Midbrain (tissue), 1 donor: ENCODE measurements around the gene KRTAP9-6.
"Not testable (repeated sequence)": the region's sequence is repeated elsewhere in the genome, so short reads cannot be mapped to it uniquely, and the experiment has no call there.

Source experiments
- DNase-seq: peaks from one replicate; lab custom pipeline; 2025; lab: John Stamatoyannopoulos, UW

KRTAP9-6 gene, protein sequence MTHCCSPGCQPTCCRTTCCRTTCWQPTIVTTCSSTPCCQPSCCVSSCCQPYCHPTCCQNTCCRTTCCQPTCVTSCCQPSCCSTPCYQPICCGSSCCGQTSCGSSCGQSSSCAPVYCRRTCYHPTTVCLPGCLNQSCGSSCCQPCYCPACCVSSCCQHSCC

DNA sequence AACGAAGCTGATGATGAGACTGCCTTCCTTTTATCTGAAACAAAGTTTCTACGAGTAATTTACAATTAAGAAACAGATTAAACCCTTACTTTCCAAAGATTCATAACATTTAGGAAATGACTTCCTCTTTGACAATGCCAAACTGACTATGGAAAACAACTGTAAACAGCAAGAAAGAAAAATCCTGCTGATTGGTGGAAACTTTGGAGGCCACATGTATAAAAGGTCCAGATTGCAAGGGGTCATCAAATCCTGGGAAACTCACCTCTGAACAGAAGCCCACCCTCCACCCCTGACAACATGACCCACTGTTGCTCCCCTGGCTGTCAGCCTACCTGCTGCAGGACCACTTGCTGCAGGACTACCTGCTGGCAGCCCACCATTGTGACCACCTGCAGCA, at the start of gene KRTAP9-6:
TSS of gene KRTAP9-6 (plus strand) at position 301 of the 400 bp plus-strand sequence. CDS start at position 301, 0 bp downstream.
- DNase-seq, result no peak

DNA sequence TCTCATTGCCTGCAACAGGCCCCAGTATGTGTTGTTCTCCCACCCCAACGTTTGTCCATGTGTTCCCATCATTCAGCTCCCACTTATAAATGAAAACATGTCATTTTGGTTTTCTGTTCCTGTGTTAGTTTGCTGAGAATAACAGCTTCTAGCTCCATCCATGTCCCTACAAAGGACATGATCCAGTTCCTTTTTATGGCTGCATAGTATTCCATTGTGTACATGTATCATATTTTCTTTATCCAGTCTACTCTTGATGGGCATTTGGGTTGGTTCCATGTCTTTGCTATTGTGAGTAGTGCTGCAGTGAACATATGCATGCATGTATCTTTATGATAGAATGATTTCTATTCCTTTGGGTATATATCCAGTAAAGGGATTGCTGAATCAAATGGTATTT, 49.5 kb upstream of the KRTAP9-6 start:
- DNase-seq, result no peak

DNA sequence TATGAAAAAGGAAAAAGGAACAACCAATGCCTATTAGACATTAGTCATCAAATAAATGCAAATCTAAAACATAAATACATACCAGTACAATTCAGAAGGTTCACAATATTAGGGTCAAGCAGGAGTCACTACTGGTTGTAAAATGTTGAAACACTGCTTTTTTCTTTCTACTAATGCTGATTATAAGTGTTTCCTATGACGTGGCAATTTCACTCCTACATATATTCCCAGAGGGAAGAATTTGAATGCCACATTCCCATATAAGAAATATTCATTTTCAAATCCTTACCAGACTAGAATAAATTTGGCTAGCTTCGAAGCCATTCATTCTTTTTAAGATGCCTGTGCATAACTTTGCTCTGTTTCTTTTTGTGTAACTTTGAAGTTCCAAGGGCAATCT, 41.4 kb upstream of the KRTAP9-6 start:
- no peak for DNase-seq

DNA sequence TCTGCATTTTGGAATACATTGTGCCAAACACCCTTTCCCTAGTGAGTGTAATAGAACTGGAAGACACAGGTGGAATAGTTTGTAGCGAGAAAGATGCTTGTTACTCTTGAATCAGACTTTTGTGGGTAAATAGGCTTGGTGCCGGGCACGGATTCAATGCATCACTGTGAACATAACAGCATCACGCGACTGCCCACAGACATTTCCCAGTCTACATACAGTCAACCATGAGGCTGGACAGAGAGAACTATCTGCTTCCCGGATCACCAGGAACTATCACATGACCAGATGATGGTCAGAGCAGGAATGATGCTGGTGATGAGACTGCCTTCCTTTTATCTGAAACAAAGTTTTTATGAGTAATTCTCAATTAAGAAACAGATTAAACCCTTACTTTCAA, 39.1 kb upstream of the KRTAP9-6 start:
- no peak for DNase-seq

- DNase-seq, result not testable (repeated sequence)
These were observed 38.5 kb upstream of the KRTAP9-6 start, which contains the start of gene KRTAP9-2 for GRCh38 chr17:41226598-41227095. KRTAP9-2 (plus strand) TSS chr17:41226648; CDS start chr17:41226655, 7 bp downstream.

- DNase-seq, result no peak
These were observed 35.1 kb upstream of the KRTAP9-6 start for GRCh38 chr17:41230094-41230493.

GRCh38 chr17:41231731-41232130, 33.4 kb upstream of the KRTAP9-6 start:
- no peak for DNase-seq

DNA sequence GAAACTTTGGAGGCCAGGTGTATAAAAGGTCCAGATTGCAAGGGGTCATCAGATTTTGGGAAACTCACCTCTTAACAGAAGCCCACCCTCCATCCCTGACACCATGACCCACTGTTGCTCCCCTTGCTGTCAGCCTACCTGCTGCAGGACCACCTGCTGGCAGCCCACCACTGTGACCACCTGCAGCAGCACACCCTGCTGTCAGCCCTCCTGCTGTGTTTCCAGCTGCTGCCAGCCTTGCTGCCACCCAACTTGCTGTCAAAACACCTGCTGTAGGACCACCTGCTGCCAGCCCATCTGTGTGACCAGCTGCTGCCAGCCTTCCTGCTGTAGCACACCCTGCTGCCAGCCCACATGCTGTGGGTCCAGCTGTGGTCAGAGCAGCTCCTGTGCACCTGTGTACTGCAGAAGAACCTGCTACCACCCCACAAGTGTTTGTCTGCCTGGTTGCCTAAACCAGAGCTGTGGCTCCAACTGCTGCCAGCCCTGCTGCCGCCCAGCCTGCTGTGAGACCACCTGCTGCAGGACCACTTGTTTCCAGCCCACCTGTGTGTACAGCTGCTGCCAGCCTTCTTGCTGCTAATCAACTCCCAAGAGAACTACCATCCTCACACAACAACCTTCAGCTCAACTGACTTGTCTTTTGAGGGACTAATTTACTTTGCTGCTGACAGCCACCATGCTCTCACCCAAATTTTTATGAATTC, 32.6 kb upstream of the KRTAP9-6 start, which contains the start of gene KRTAP9-3:
TSS of gene KRTAP9-3 (plus strand) at position 51 of the 707 bp plus-strand sequence. CDS start at position 104, 53 bp downstream.
- not testable (repeated sequence) for DNase-seq

DNA sequence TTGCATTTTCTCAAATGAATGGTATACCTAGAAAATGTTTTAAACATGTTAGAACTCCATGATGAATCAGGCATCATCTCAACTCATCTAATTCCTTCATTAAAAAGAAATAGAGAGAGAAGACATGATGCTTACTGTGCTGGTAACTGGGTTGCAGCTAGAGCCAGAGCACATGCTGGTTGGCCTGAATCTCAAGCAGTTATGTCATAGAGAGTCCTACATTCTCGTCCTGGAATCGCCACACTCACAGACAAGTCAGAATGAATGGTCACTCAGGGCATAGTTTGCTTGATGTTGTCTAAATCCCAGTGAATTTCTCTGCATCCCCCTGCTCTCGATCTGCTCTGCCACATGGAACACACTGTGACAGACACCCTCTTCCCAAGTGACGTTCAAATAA, 28.1 kb upstream of the KRTAP9-6 start:
- not testable (repeated sequence) for DNase-seq

DNA sequence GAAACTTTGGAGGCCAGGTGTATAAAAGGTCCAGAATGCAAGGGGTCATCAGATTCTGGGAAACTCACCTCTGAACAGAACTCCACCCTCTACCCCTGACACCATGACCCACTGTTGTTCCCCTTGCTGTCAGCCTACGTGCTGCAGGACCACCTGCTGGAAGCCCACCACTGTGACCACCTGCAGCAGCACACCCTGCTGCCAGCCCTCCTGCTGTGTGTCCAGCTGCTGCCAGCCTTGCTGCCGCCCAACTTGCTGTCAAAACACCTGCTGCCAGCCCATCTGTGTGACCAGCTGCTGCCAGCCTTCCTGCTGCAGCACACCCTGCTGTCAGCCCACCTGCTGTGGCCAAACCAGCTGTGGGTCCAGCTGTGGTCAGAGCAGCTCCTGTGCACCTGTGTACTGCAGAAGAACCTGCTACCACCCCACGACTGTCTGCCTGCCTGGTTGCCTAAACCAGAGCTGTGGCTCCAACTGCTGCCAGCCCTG, 27.2 kb upstream of the KRTAP9-6 start, which contains the start of gene KRTAP9-8:
TSS of gene KRTAP9-8 (plus strand) at position 51 of the 489 bp plus-strand sequence. CDS start at position 104, 53 bp downstream.
- not testable (repeated sequence) for DNase-seq

GRCh38 chr17:41246995-41247787, 18.0 kb upstream of the KRTAP9-6 start:
- DNase-seq, result not testable (repeated sequence)

GRCh38 chr17:41249637-41250240, 15.4 kb upstream of the KRTAP9-6 start, which contains the start of gene KRTAP9-4:
KRTAP9-4 (plus strand) TSS chr17:41249687; CDS start chr17:41249721, 34 bp downstream.
- not testable (repeated sequence) for DNase-seq

- DNase-seq, result no peak
These were observed 13.9 kb upstream of the KRTAP9-6 start for GRCh38 chr17:41251261-41251660.

DNA sequence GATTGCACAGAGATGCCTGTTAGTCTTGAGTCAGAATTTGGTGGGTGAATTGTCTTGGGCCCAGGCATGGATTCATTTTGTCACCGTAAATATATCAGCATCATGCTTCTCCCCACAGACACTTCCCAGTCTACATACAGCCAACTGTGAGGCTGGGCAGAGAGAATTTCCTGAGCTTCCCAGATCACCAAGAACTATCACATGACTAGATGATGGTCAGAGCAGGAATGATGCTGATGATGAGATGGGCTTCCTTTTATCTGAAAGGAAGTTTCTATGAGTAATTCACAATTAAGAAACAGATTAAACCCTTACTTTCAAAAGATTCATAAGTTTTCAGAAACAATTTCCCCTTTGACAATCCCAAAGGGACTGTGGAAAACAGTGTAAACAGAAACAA, 10.3 kb upstream of the KRTAP9-6 start:
- DNase-seq, result no peak

- not testable (repeated sequence) for DNase-seq
These were observed 9.5 kb upstream of the KRTAP9-6 start, which contains the start of gene KRTAP9-9 for GRCh38 chr17:41255381-41256290. KRTAP9-9 (plus strand) TSS chr17:41255384.

DNA sequence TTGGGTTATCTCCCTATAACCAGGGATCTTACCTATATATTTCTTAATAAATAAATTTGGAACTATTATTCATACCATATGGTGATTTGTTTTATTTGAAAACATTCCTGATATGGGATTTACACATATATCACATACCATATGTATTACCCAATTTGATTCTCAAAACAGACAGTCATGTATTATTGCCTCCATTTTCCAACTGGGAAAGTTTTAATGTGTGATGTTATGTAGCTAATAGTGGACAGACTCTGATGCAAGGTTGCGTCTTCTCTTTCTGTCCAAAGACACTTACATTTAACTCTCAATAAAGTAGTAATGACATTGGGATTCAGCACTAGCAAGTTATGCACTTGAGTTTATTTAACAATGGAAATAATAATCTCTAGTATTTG, 8.9 kb upstream of the KRTAP9-6 start:
- DNase-seq, result no peak

DNA sequence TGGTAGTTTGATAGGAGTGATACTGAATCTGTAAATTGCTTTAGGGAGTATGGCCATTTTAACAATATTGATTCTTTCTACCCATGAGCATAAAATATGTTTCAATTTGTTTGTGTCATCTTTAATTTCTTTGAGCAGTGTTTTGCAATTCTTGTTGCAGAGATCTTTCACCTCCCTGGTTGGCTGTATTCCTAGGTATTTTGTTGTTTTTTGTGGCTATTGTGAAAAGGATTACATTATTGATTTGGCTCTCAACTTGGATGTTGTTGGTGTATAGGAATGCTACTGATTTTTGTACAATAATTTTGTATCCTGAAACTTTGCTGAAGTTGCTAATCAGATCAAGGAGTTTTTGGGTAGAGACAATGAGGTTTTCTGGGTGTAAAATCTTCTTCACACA, 6.8 kb upstream of the KRTAP9-6 start:
- no peak for DNase-seq

- no peak for DNase-seq
These were observed 2.0 kb upstream of the KRTAP9-6 start for GRCh38 chr17:41263212-41263611.

- no peak for DNase-seq
These were observed 579 bp upstream of the KRTAP9-6 start for GRCh38 chr17:41264599-41264998.

- DNase-seq, result no peak
These were observed 2.5 kb downstream of the KRTAP9-6 start for GRCh38 chr17:41267711-41268110.
